GM12878 (cell line): ENCODE data around the gene JAGN1. TPM values are rescaled to one million over a fixed set of nuclear protein-coding genes. Genes with fewer than 3 reads are reported as not detected.

Source experiments
- BMI1 ChIP-seq: fragments of 450-650 bp; IDR thresholded peaks from 2 replicates; pipeline ENCODE4 v1.6.1; 2016; ENCODE audit warnings: mild to moderate bottlenecking, moderate library complexity, borderline replicate concordance
- CEBPZ ChIP-seq: fragments of 150-350 bp; IDR thresholded peaks from 2 replicates; pipeline ENCODE4 v1.6.1; 2016; ENCODE audit warnings: low read depth, low read length
- CREB1 ChIP-seq: IDR thresholded peaks from 2 replicates; pipeline ENCODE4 v1.6.1; 2012; ENCODE audit warnings: low read depth, mild to moderate bottlenecking, inconsistent platforms
- CREM ChIP-seq: IDR thresholded peaks from 2 replicates; pipeline ENCODE4 v1.6.1; 2014; ENCODE audit warnings: antibody characterized with exemption, low read depth
- DPF2 ChIP-seq: fragments of 450-650 bp; IDR thresholded peaks from 2 replicates; pipeline ENCODE4 v1.6.1; 2017; ENCODE audit warnings: mild to moderate bottlenecking
- ELK1 ChIP-seq: IDR thresholded peaks from 2 replicates; pipeline ENCODE4 v1.6.1; 2012; ENCODE audit warnings: low read depth, low read length, improper control_type of control experiment
- EP300 ChIP-seq, 2 experiments: fragments of 150-350 bp in 1 of 2; IDR thresholded peaks; 2 replicates each; pipeline ENCODE4 v1.6.1; 2011 to 2012; ENCODE audit warnings: low read depth in 2 of 2, low read length in 2 of 2, borderline replicate concordance in 1 of 2, improper control_type of control experiment in 1 of 2, inconsistent platforms in 1 of 2; ENCODE audit not compliant: control insufficient read depth in 1 of 2
- ETV6 ChIP-seq, 2 experiments: fragments of 450-650 bp in 1 of 2; IDR thresholded peaks in 1 of 2; conservative IDR thresholded peaks in 1 of 2; 2 replicates each; pipeline ENCODE4 v1.6.1; 2014; ENCODE audit warnings: antibody characterized with exemption in 1 of 2, borderline replicate concordance in 1 of 2, low read depth in 1 of 2, mild to moderate bottlenecking in 1 of 2, moderate library complexity in 1 of 2
- EZH2 ChIP-seq: IDR thresholded peaks from 2 replicates; pipeline ENCODE4 v1.6.1; 2012; ENCODE audit warnings: low read depth, mild to moderate bottlenecking, control low read depth, inconsistent platforms, low read length, borderline replicate concordance; ENCODE audit not compliant: control insufficient read depth
- GATAD2B ChIP-seq: fragments of 450-650 bp; conservative IDR thresholded peaks from 2 replicates; pipeline ENCODE4 v1.6.1; 2017; ENCODE audit warnings: low read depth, mild to moderate bottlenecking, moderate library complexity
- HCFC1 ChIP-seq: fragments of 150-350 bp; IDR thresholded peaks from 2 replicates; pipeline ENCODE4 v1.6.1; 2014; ENCODE audit warnings: low read length
- HDGF ChIP-seq: fragments of 450-650 bp; IDR thresholded peaks from 2 replicates; pipeline ENCODE4 v1.6.1; 2016; ENCODE audit warnings: antibody characterized with exemption
- KDM1A ChIP-seq: fragments of 200-600 bp; sonication (generic); IDR thresholded peaks from 2 replicates; pipeline ENCODE4 v1.6.1; 2016; ENCODE audit warnings: borderline replicate concordance
- LARP7 ChIP-seq: fragments of 450-650 bp; IDR thresholded peaks from 2 replicates; pipeline ENCODE4 v1.6.1; 2017; ENCODE audit warnings: mild to moderate bottlenecking
- NFIC ChIP-seq: IDR thresholded peaks from 2 replicates; pipeline ENCODE4 v1.6.1; 2012; ENCODE audit warnings: low read depth, mild to moderate bottlenecking, inconsistent platforms, low read length, moderate library complexity
- NRF1 ChIP-seq: conservative IDR thresholded peaks from 2 replicates; pipeline ENCODE4 v1.6.1; 2011; ENCODE audit warnings: mild to moderate bottlenecking, low read depth, low read length, improper control_type of control experiment
- POU2F2 ChIP-seq: IDR thresholded peaks from 3 replicates; pipeline ENCODE4 v1.6.1; 2011; ENCODE audit warnings: low read depth, mild to moderate bottlenecking, low read length, borderline replicate concordance
- TBL1XR1 ChIP-seq: IDR thresholded peaks from 2 replicates; pipeline ENCODE4 v1.6.1; 2012; ENCODE audit warnings: low read depth, low read length, improper control_type of control experiment
- TCF7 ChIP-seq: IDR thresholded peaks from 2 replicates; pipeline ENCODE4 v1.6.1; 2014; ENCODE audit warnings: antibody characterized with exemption, borderline replicate concordance
- ZBTB33 ChIP-seq: fragments of 450-650 bp; IDR thresholded peaks from 2 replicates; pipeline ENCODE4 v1.6.1; 2017; ENCODE audit warnings: mild to moderate bottlenecking
- ZNF207 ChIP-seq: fragments of 450-650 bp; IDR thresholded peaks from 2 replicates; pipeline ENCODE4 v1.6.1; 2014; ENCODE audit warnings: antibody characterized with exemption, mild to moderate bottlenecking, borderline replicate concordance
- ZZZ3 ChIP-seq: IDR thresholded peaks from 2 replicates; pipeline ENCODE4 v1.6.1; 2011; ENCODE audit warnings: low read depth; ENCODE audit not compliant: control insufficient read depth, insufficient read length
- polyA plus RNA-seq, 11 experiments: library from polyadenylated mRNA; depleted of rRNA in 4 of 11; unstranded in 6 of 11; stranded (reverse) in 5 of 11; fragments of >200 nt; fragmentation: Nextera tagmentation in 4 of 11; fragmentation: Illumina TruSeq in 1 of 11; extraction: Ambion mirVana in 4 of 11; extraction: Trizol in 1 of 11; gene quantifications; 1 replicate in 1 of 11; 2 replicates in 10 of 11; pipeline versions ENCODE4 v1.2.1 to v1.2.3, GENCODE V29; 2011 to 2016; ENCODE audit warnings: inconsistent platforms in 2 of 11, missing spikeins in 2 of 11, low read depth in 1 of 11
- total RNA-seq, 4 experiments: library from RNA; depleted of rRNA in 3 of 4; stranded (reverse); fragments of >200 nt in 3 of 4; fragmentation: Illumina TruSeq in 1 of 4; extraction: Trizol in 1 of 4; gene quantifications; 2 replicates each; pipeline versions ENCODE4 v1.2.1 to v1.2.3, GENCODE V29; 2013 to 2021

Gene JAGN1
- total and polyA plus RNA-seq, 10 of the 15 experiments (the other 5 are each of a cell fraction or from before 2014, with no cell fraction given): 23.3 to 56.0 (median 35.4) TPM

DNA sequence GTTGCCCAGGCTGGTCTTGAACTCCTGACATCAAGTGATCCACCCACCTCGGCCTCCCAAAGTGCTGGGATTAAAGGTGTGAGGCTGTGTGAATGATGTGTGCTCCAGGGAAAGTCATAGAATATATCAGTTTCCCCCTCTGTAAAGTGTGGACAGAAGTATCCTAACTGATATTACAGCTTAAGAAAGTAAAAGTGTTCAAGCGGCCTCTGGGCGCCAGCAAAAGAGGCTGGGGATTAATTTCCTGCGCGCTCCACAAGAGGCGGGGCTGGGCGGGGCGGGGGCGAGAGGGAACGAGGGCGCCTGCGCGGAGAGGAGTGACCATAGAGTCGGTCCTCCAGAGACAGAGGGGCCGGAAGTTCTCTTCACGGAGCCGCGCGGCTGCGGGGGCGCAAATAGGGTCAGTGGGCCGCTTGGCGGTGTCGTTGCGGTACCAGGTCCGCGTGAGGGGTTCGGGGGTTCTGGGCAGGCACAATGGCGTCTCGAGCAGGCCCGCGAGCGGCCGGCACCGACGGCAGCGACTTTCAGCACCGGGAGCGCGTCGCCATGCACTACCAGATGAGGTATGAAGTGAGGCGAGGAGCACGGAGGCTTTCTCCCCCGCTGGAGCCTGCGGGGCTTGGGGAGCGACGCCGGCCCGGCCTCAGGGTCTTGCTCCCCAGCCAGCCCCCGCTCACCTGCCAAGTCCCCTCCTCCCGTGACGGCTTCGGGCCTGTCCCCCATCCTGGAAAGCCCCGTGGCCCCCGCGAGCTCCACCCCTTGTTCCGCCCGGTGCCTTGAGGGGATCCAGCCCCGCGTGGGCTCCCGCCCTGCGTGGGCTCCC, at the start of gene JAGN1 (continued):
- TF ChIP-seq DPF2 (peak; percentile 91), TCF7 (no peak), ELK1 (peak; percentile 80), TBL1XR1 (0 out of 2 replicates have a peak, but pooled peaks have one; percentile 41), GATAD2B (peak; percentile 99), LARP7 (peak; percentile 92), CREM (peak; percentile 44; the same call in 1 of the 2 replicates), NRF1 (no peak; the same call in 1 of the 2 replicates), ZBTB33 (no peak), ETV6 (conservative IDR thresholded peaks at IDR 0.05 in 1 of 2, IDR thresholded peaks at IDR 0.05 in 1 of 2; ENCODE audit: borderline replicate concordance in 1 of 2, low read depth in 1 of 2) (no peak), KDM1A (no peak), EZH2 (no peak), POU2F2 (peak; percentile 37; the same call in 2 of the 3 replicates), EP300 (IDR thresholded peaks at IDR 0.05; ENCODE audit: borderline replicate concordance in 1 of 2, control insufficient read depth in 1 of 2, low read depth in 2 of 2, low read length in 2 of 2) (0 out of 4 replicates have a peak, but pooled peaks of 1 of the 2 experiments have one; percentile 7), BMI1 (no peak), NFIC (no peak), ZZZ3 (no peak), ZNF207 (no peak; the same call in none of the 2 replicates), CREB1 (peak; percentile 64; the same call in 1 of the 2 replicates), HCFC1 (peak; percentile 58; the same call in 1 of the 2 replicates), HDGF (peak; percentile 56; the same call in 1 of the 2 replicates), CEBPZ (no peak)
